Activated naive CD8-positive, alpha-beta T cell (primary cell): ENCODE measurements around the gene SFMBT2.

Experiments used
- H3K27ac Mint-ChIP-seq: one replicate; pipeline ENCODE4 v1.8.0; 2021; ENCODE audit warnings: mixed read lengths
- H3K27me3 Mint-ChIP-seq: one replicate; pipeline ENCODE4 v1.8.0; 2021; ENCODE audit warnings: mixed read lengths
- H3K36me3 Mint-ChIP-seq: one replicate; pipeline ENCODE4 v1.8.0; 2021; ENCODE audit warnings: mixed read lengths
- H3K4me1 Mint-ChIP-seq: one replicate; pipeline ENCODE4 v1.8.0; 2021; ENCODE audit warnings: low read depth, mixed read lengths
- H3K4me3 Mint-ChIP-seq: one replicate; pipeline ENCODE4 v1.8.0; 2021; ENCODE audit warnings: mild to moderate bottlenecking, mixed read lengths
- H3K9me3 Mint-ChIP-seq: one replicate; pipeline ENCODE4 v1.8.0; 2021; ENCODE audit warnings: low read depth, mixed read lengths

SFMBT2 gene

GRCh38 chr10:7374795-7375194 lies 36.0 kb downstream of the SFMBT2 start:
- Mint-ChIP-seq H3K27me3 (no peaks in the 10 kb centered on the region), H3K9me3 (no peaks in the 10 kb centered on the region), H3K4me3 (no peak overlapping the region), H3K27ac (no peak overlapping the region), H3K36me3 (peaks cover 33% of the 10 kb centered on the region), H3K4me1 (peaks cover 20% of the 10 kb centered on the region)

GRCh38 chr10:7373039-7373438 lies 37.8 kb downstream of the SFMBT2 start:
- H3K9me3 Mint-ChIP-seq, result no peaks in the 10 kb centered on the region
- peaks cover 9% of the 10 kb centered on the region for H3K4me1 Mint-ChIP-seq
- H3K27ac Mint-ChIP-seq, result peak overlapping the region; percentile 10
- peaks cover 24% of the 10 kb centered on the region for H3K36me3 Mint-ChIP-seq
- H3K27me3 Mint-ChIP-seq, result no peaks in the 10 kb centered on the region
- H3K4me3 Mint-ChIP-seq, result no peak overlapping the region

- Mint-ChIP-seq H3K9me3 (no peaks in the 10 kb centered on the region), H3K4me3 (no peak overlapping the region), H3K36me3 (peaks cover 23% of the 10 kb centered on the region), H3K4me1 (peaks cover 7% of the 10 kb centered on the region), H3K27ac (no peak overlapping the region), H3K27me3 (no peaks in the 10 kb centered on the region)
Observed at GRCh38 chr10:7372504-7372903, 38.3 kb downstream of the SFMBT2 start.

GRCh38 chr10:7370511-7370910 lies 40.3 kb downstream of the SFMBT2 start:
- Mint-ChIP-seq H3K4me1 (peaks cover 6% of the 10 kb centered on the region), H3K36me3 (peaks cover 23% of the 10 kb centered on the region), H3K9me3 (no peaks in the 10 kb centered on the region), H3K27ac (no peak overlapping the region), H3K27me3 (no peaks in the 10 kb centered on the region), H3K4me3 (no peak overlapping the region)

GRCh38 chr10:7365027-7365745 lies 45.6 kb downstream of the SFMBT2 start:
- H3K4me1 Mint-ChIP-seq, result peaks cover 24% of the 10 kb centered on the region
- H3K36me3 Mint-ChIP-seq, result peaks cover 38% of the 10 kb centered on the region
- H3K9me3 Mint-ChIP-seq, result no peaks in the 10 kb centered on the region
- H3K4me3 Mint-ChIP-seq, result no peak overlapping the region
- H3K27ac Mint-ChIP-seq, result peak overlapping the region; percentile 51
- no peaks in the 10 kb centered on the region for H3K27me3 Mint-ChIP-seq

GRCh38 chr10:7364474-7364873 lies 46.4 kb downstream of the SFMBT2 start:
- Mint-ChIP-seq H3K4me1 (peaks cover 25% of the 10 kb centered on the region), H3K36me3 (peaks cover 41% of the 10 kb centered on the region), H3K27ac (peak overlapping the region; percentile 51), H3K4me3 (no peak overlapping the region), H3K27me3 (no peaks in the 10 kb centered on the region), H3K9me3 (no peaks in the 10 kb centered on the region)

GRCh38 chr10:7363700-7364099 lies 47.1 kb downstream of the SFMBT2 start:
- Mint-ChIP-seq H3K4me1 (peaks cover 26% of the 10 kb centered on the region), H3K27me3 (no peaks in the 10 kb centered on the region), H3K36me3 (peaks cover 43% of the 10 kb centered on the region), H3K9me3 (peaks cover 2% of the 10 kb centered on the region), H3K4me3 (no peak overlapping the region), H3K27ac (no peak overlapping the region)

GRCh38 chr10:7362471-7362870 lies 48.4 kb downstream of the SFMBT2 start:
- H3K36me3 Mint-ChIP-seq, result peaks cover 48% of the 10 kb centered on the region
- H3K4me3 Mint-ChIP-seq, result no peak overlapping the region
- H3K27me3 Mint-ChIP-seq, result no peaks in the 10 kb centered on the region
- peaks cover 26% of the 10 kb centered on the region for H3K4me1 Mint-ChIP-seq
- no peak overlapping the region for H3K27ac Mint-ChIP-seq
- peaks cover 5% of the 10 kb centered on the region for H3K9me3 Mint-ChIP-seq

GRCh38 chr10:7361316-7361715 lies 49.5 kb downstream of the SFMBT2 start:
- Mint-ChIP-seq H3K27ac (no peak overlapping the region), H3K4me3 (no peak overlapping the region), H3K36me3 (peaks cover 49% of the 10 kb centered on the region), H3K4me1 (peaks cover 30% of the 10 kb centered on the region), H3K27me3 (no peaks in the 10 kb centered on the region), H3K9me3 (peaks cover 5% of the 10 kb centered on the region)

GRCh38 chr10:7359954-7360353 lies 50.9 kb downstream of the SFMBT2 start:
- peaks cover 28% of the 10 kb centered on the region for H3K4me1 Mint-ChIP-seq
- H3K9me3 Mint-ChIP-seq, result peaks cover 5% of the 10 kb centered on the region
- H3K36me3 Mint-ChIP-seq, result peaks cover 42% of the 10 kb centered on the region

GRCh38 chr10:7359356-7359755 lies 51.5 kb downstream of the SFMBT2 start:
- H3K27ac Mint-ChIP-seq, result no peak overlapping the region
- H3K4me1 Mint-ChIP-seq, result peaks cover 28% of the 10 kb centered on the region
- H3K4me3 Mint-ChIP-seq, result no peak overlapping the region
- H3K36me3 Mint-ChIP-seq, result peaks cover 38% of the 10 kb centered on the region
- peaks cover 5% of the 10 kb centered on the region for H3K9me3 Mint-ChIP-seq
- H3K27me3 Mint-ChIP-seq, result no peaks in the 10 kb centered on the region

More at GRCh38 chr10:7359954-7360353, 50.9 kb downstream of the SFMBT2 start:
- Mint-ChIP-seq H3K27ac (no peak overlapping the region), H3K27me3 (no peaks in the 10 kb centered on the region), H3K4me3 (no peak overlapping the region)

GRCh38 chr10:7357193-7357592 lies 53.6 kb downstream of the SFMBT2 start:
- H3K4me1 Mint-ChIP-seq, result peaks cover 28% of the 10 kb centered on the region
- peaks cover 5% of the 10 kb centered on the region for H3K9me3 Mint-ChIP-seq
- H3K4me3 Mint-ChIP-seq, result no peak overlapping the region
- no peaks in the 10 kb centered on the region for H3K27me3 Mint-ChIP-seq
- H3K27ac Mint-ChIP-seq, result no peak overlapping the region
- peaks cover 26% of the 10 kb centered on the region for H3K36me3 Mint-ChIP-seq

GRCh38 chr10:7354330-7355047 lies 56.3 kb downstream of the SFMBT2 start:
- Mint-ChIP-seq H3K4me3 (no peak overlapping the region), H3K9me3 (peaks cover 5% of the 10 kb centered on the region), H3K36me3 (peaks cover 28% of the 10 kb centered on the region), H3K27me3 (no peaks in the 10 kb centered on the region), H3K4me1 (peaks cover 26% of the 10 kb centered on the region), H3K27ac (peak overlapping the region; percentile 29)

- Mint-ChIP-seq H3K36me3 (peaks cover 21% of the 10 kb centered on the region), H3K27me3 (no peaks in the 10 kb centered on the region), H3K4me3 (no peak overlapping the region), H3K4me1 (peaks cover 28% of the 10 kb centered on the region), H3K27ac (no peak overlapping the region), H3K9me3 (no peaks in the 10 kb centered on the region)
Observed at GRCh38 chr10:7351894-7352293, 58.9 kb downstream of the SFMBT2 start.

- H3K4me1 Mint-ChIP-seq, result peaks cover 28% of the 10 kb centered on the region
Observed at GRCh38 chr10:7350541-7351195, 60.2 kb downstream of the SFMBT2 start.

More at GRCh38 chr10:7350541-7351195, 60.2 kb downstream of the SFMBT2 start:
- H3K27ac Mint-ChIP-seq, result no peak overlapping the region
- H3K4me3 Mint-ChIP-seq, result no peak overlapping the region
- no peaks in the 10 kb centered on the region for H3K9me3 Mint-ChIP-seq
- no peaks in the 10 kb centered on the region for H3K27me3 Mint-ChIP-seq
- peaks cover 25% of the 10 kb centered on the region for H3K36me3 Mint-ChIP-seq
